GM21515 (cell line): ENCODE data around the gene SLC25A27.

ENCODE experiments used
- ATAC-seq: cut with Tn5 transposase; IDR thresholded peaks from one replicate; pipeline ENCODE4 v1.9.1; 2021; ENCODE audit not compliant: unreplicated experiment

Gene SLC25A27

GRCh38 chr6:46648869-46649492, 3.8 kb upstream of the SLC25A27 start:
- ATAC-seq: no peak

GRCh38 chr6:46651006-46651405, 1.8 kb upstream of the SLC25A27 start:
- ATAC-seq: no peak

- no peak for ATAC-seq
These were observed 959 bp upstream of the SLC25A27 start for GRCh38 chr6:46651816-46652215.

GRCh38 chr6:46652232-46652602, 558 bp upstream of the SLC25A27 start:
- ATAC-seq: no peak

GRCh38 chr6:46653439-46654195, 842 bp downstream of the SLC25A27 start:
- no peak for ATAC-seq

- ATAC-seq: no peak
These were observed 3.0 kb downstream of the SLC25A27 start for GRCh38 chr6:46655803-46656202.

- no peak for ATAC-seq
These were observed 4.9 kb downstream of the SLC25A27 start for GRCh38 chr6:46657642-46658041.

- ATAC-seq: no peak
These were observed 8.7 kb downstream of the SLC25A27 start for GRCh38 chr6:46661483-46661882.

GRCh38 chr6:46667377-46667776, 14.6 kb downstream of the SLC25A27 start:
- no peak for ATAC-seq

- ATAC-seq: no peak
These were observed 21.6 kb downstream of the SLC25A27 start for GRCh38 chr6:46674410-46674809.

GRCh38 chr6:46676604-46677313, 24.0 kb downstream of the SLC25A27 start:
- no peak for ATAC-seq

GRCh38 chr6:46677314-46677654, 24.5 kb downstream of the SLC25A27 start:
- no peak for ATAC-seq

- ATAC-seq: no peak
These were observed 32.0 kb downstream of the SLC25A27 start for GRCh38 chr6:46684771-46685170.

GRCh38 chr6:46687619-46688097, 34.9 kb downstream of the SLC25A27 start, which contains the start of gene TDRD6:
Gene TDRD6, plus strand, starts transcription at chr6:46687885. Its CDS starts 244 bp downstream, at chr6:46688129.
- no peak for ATAC-seq

GRCh38 chr6:46688117-46688965, 35.6 kb downstream of the SLC25A27 start:
- ATAC-seq: no peak

GRCh38 chr6:46688966-46689335, 36.2 kb downstream of the SLC25A27 start:
- ATAC-seq: no peak

GRCh38 chr6:46689657-46690056, 36.9 kb downstream of the SLC25A27 start:
- no peak for ATAC-seq

GRCh38 chr6:46690141-46690755, 37.5 kb downstream of the SLC25A27 start:
- no peak for ATAC-seq

GRCh38 chr6:46690911-46691451, 38.2 kb downstream of the SLC25A27 start:
- no peak for ATAC-seq

- no peak for ATAC-seq
These were observed 47.2 kb downstream of the SLC25A27 start for GRCh38 chr6:46699970-46700369.
